H1 (cell line): ENCODE data around the gene PVALB.

Source experiments
- ASH2L ChIP-seq: fragments of 200-600, 300-600 bp; sonication (generic); IDR thresholded peaks from one replicate; pipeline ENCODE4 v1.7.1; 2017; ENCODE audit warnings: low read length
- BCL11A ChIP-seq, 2 experiments: IDR thresholded peaks; one replicate each; pipeline ENCODE4 v1.6.1; 2011; ENCODE audit warnings: low read depth in 2 of 2, low read length in 2 of 2, mild to moderate bottlenecking in 2 of 2
- CHD1 ChIP-seq: IDR thresholded peaks from 2 replicates; pipeline ENCODE4 v1.6.1; 2012; ENCODE audit warnings: low read depth, low read length, improper control_type of control experiment
- CTCF ChIP-seq, 3 experiments: IDR thresholded peaks; 1 replicate in 2 of 3; 2 replicates in 1 of 3; pipeline versions ENCODE4 v1.5.1 to v1.6.1; 2011; ENCODE audit warnings: low read length in 3 of 3, mild to moderate bottlenecking in 3 of 3, inconsistent platforms in 2 of 3, low read depth in 1 of 3, moderate library complexity in 1 of 3; ENCODE audit not compliant: insufficient read depth in 1 of 3; ENCODE audit errors: control extremely low read depth in 1 of 3
- EP300 ChIP-seq, 2 experiments: IDR thresholded peaks; 1 replicate in 1 of 2; 2 replicates in 1 of 2; pipeline ENCODE4 v1.6.1; 2011 to 2012; ENCODE audit warnings: low read depth in 2 of 2, low read length in 2 of 2, mild to moderate bottlenecking in 2 of 2, borderline replicate concordance in 1 of 2, inconsistent platforms in 1 of 2, moderate library complexity in 1 of 2
- MAFK ChIP-seq: IDR thresholded peaks from 2 replicates; pipeline ENCODE4 v1.6.1; 2012; ENCODE audit warnings: low read depth, mild to moderate bottlenecking, improper control_type of control experiment, low read length
- RAD21 ChIP-seq, 2 experiments: IDR thresholded peaks in 1 of 2; conservative IDR thresholded peaks in 1 of 2; 2 replicates each; pipeline ENCODE4 v1.6.1; 2011; ENCODE audit warnings: low read depth in 2 of 2, low read length in 2 of 2, improper control_type of control experiment in 1 of 2, inconsistent platforms in 1 of 2, mild to moderate bottlenecking in 1 of 2, moderate library complexity in 1 of 2
- SIN3A ChIP-seq, 2 experiments: IDR thresholded peaks in 1 of 2; conservative IDR thresholded peaks in 1 of 2; 2 replicates each; pipeline ENCODE4 v1.6.1; 2011 to 2012; ENCODE audit warnings: low read length in 2 of 2, improper control_type of control experiment in 1 of 2, low read depth in 1 of 2, mild to moderate bottlenecking in 1 of 2

GRCh38 chr22:36835903-36836302 lies 19.1 kb upstream of the PVALB start:
- no peak for TF ChIP-seq EP300 (IDR thresholded peaks at IDR 0.05; ENCODE audit: borderline replicate concordance in 1 of 2, low read depth in 2 of 2, low read length in 2 of 2)
- TF ChIP-seq RAD21 (IDR thresholded peaks at IDR 0.05 in 1 of 2, conservative IDR thresholded peaks at IDR 0.05 in 1 of 2; ENCODE audit: low read depth in 2 of 2, low read length in 2 of 2), result no peak
- no peak for TF ChIP-seq CTCF (IDR thresholded peaks at IDR 0.05; ENCODE audit: control extremely low read depth in 1 of 3, insufficient read depth in 1 of 3, low read depth in 1 of 3, low read length in 3 of 3)
- TF ChIP-seq ASH2L, result no peak
- no peak for TF ChIP-seq MAFK
- TF ChIP-seq BCL11A (IDR thresholded peaks at IDR 0.05; ENCODE audit: low read depth in 2 of 2, low read length in 2 of 2), result no peak
- no peak for TF ChIP-seq SIN3A (conservative IDR thresholded peaks at IDR 0.05 in 1 of 2, IDR thresholded peaks at IDR 0.05 in 1 of 2; ENCODE audit: low read depth in 1 of 2, low read length in 2 of 2)
- TF ChIP-seq CHD1, result no peak
